ENCODE results near the gene ZNF407. TPM values are rescaled to one million over a fixed set of nuclear protein-coding genes. Genes with fewer than 3 reads are reported as not detected.

ZNF407 gene
- total RNA-seq, 1 experiment from 2014 or later = 7.6 TPM

DNA sequence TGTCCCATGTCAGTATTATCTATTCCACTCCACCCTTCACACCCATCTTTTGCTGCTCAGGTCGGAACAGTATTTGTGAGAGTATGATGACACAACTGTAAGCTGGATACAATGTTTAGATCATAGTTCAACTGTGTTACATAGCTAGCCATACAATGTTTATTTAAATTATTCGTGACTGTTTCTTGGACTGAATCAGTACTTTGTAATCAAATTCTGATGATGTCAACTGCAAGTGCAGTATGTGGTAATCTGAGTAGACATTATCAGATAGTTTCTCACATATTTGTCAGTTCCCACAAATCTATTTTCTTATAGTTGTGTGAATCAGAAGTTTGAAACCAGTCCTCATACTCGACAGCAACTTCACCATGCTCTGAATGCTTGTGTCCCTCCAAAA, 177.6 kb downstream of the ZNF407 start:
- ChIA-PET POLR2A (no interaction called here), CTCF (no interaction called here), RAD21 (ENCODE audit: low non-redundant PET in 1 of 2, low total read pairs in 2 of 2, uncharacterized antibody in 2 of 2, unreplicated experiment in 2 of 2) (no interaction called here)
- Histone ChIP-seq H4K20me1 (ENCODE audit: insufficient read depth) (no peaks in the 10 kb centered on the region), H3K4me1 (ENCODE audit: control insufficient read depth in 1 of 2, insufficient read depth in 2 of 2, low read length in 2 of 2) (no peaks in the 10 kb centered on the region), H3K9me2 (ENCODE audit: insufficient read depth) (no peaks in the 10 kb centered on the region), H3K9ac (ENCODE audit: low read length) (no peak overlapping the region), H3K27me3 (ENCODE audit: insufficient read depth, low read length) (no peaks in the 10 kb centered on the region), H3K27ac (ENCODE audit: low read depth, low read length) (no peak overlapping the region), H3K4me3 (replicated peaks in 1 of 2; ENCODE audit: low read depth in 1 of 2, low read length in 2 of 2) (no peak overlapping the region), H3K4me2 (ENCODE audit: low read length) (no peak overlapping the region), H2AFZ (ENCODE audit: low read depth, low read length, poor library complexity, severe bottlenecking) (no peak overlapping the region), H3K36me3 (ENCODE audit: control insufficient read depth in 1 of 2, insufficient read depth in 2 of 2, low read length in 2 of 2) (no peaks in the 10 kb centered on the region), H3K79me2 (ENCODE audit: insufficient read depth, low read length) (no peaks in the 10 kb centered on the region), H3K9me3 (ENCODE audit: control insufficient read depth in 1 of 2, insufficient read depth in 1 of 2, low read depth in 1 of 2, low read length in 2 of 2) (no peaks in the 10 kb centered on the region)
- ATAC-seq = no peak
- intact Hi-C loops (cut with micrococcal nuclease) = no loop called here
- no peak for TF ChIP-seq POLR2AphosphoS5 (IDR thresholded peaks at IDR 0.05; ENCODE audit: low read depth, low read length)
- TF ChIP-seq EZH2phosphoT487 (IDR thresholded peaks at IDR 0.05; ENCODE audit: borderline replicate concordance) = no peak
- TF ChIP-seq FOSL1 (IDR thresholded peaks at IDR 0.05; ENCODE audit: low read depth) = no peak
- no peak for TF ChIP-seq EGR1 (IDR thresholded peaks at IDR 0.05; ENCODE audit: low read depth)
- no peak for TF ChIP-seq EZH2 (IDR thresholded peaks at IDR 0.05)
- no peak for TF ChIP-seq CBX3 (IDR thresholded peaks at IDR 0.05; ENCODE audit: low read depth)
- TF ChIP-seq, protein P1, sequence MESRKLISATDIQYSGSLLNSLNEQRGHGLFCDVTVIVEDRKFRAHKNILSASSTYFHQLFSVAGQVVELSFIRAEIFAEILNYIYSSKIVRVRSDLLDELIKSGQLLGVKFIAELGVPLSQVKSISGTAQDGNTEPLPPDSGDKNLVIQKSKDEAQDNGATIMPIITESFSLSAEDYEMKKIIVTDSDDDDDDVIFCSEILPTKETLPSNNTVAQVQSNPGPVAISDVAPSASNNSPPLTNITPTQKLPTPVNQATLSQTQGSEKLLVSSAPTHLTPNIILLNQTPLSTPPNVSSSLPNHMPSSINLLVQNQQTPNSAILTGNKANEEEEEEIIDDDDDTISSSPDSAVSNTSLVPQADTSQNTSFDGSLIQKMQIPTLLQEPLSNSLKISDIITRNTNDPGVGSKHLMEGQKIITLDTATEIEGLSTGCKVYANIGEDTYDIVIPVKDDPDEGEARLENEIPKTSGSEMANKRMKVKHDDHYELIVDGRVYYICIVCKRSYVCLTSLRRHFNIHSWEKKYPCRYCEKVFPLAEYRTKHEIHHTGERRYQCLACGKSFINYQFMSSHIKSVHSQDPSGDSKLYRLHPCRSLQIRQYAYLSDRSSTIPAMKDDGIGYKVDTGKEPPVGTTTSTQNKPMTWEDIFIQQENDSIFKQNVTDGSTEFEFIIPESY (IDR thresholded peaks at IDR 0.05; ENCODE audit: extremely low read depth, insufficient replicate concordance, low read length) = no peak
- TF ChIP-seq JUND (IDR thresholded peaks at IDR 0.05) = no peak
- no peak for TF ChIP-seq ZNF274 (IDR thresholded peaks at IDR 0.05; ENCODE audit: low read depth, low read length)
- no peak for TF ChIP-seq SP1 (IDR thresholded peaks at IDR 0.05; ENCODE audit: low read depth)
- no peak for TF ChIP-seq TCF7L2 (IDR thresholded peaks at IDR 0.05; ENCODE audit: borderline replicate concordance, extremely low read depth, insufficient read depth, insufficient read length)
- TF ChIP-seq CEBPB (IDR thresholded peaks at IDR 0.05; ENCODE audit: low read depth) = no peak
- TF ChIP-seq, protein P2, sequence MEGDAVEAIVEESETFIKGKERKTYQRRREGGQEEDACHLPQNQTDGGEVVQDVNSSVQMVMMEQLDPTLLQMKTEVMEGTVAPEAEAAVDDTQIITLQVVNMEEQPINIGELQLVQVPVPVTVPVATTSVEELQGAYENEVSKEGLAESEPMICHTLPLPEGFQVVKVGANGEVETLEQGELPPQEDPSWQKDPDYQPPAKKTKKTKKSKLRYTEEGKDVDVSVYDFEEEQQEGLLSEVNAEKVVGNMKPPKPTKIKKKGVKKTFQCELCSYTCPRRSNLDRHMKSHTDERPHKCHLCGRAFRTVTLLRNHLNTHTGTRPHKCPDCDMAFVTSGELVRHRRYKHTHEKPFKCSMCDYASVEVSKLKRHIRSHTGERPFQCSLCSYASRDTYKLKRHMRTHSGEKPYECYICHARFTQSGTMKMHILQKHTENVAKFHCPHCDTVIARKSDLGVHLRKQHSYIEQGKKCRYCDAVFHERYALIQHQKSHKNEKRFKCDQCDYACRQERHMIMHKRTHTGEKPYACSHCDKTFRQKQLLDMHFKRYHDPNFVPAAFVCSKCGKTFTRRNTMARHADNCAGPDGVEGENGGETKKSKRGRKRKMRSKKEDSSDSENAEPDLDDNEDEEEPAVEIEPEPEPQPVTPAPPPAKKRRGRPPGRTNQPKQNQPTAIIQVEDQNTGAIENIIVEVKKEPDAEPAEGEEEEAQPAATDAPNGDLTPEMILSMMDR (IDR thresholded peaks at IDR 0.05 in 2 of 3, conservative IDR thresholded peaks at IDR 0.05 in 1 of 3; ENCODE audit: borderline replicate concordance in 1 of 3, insufficient read depth in 1 of 3, low read depth in 2 of 3, low read length in 2 of 3) = no peak
- no peak for TF ChIP-seq RAD21 (IDR thresholded peaks at IDR 0.05; ENCODE audit: low read depth)
- no TSS peak for BruUV-seq (replicated peaks)
- no peak for DNase-seq (ENCODE audit: low read depth, low spot score)
